Measurements from ENCODE around the gene XYLT1. TPM values are rescaled to one million over a fixed set of nuclear protein-coding genes. Genes with fewer than 3 reads are reported as not detected.

The XYLT1 gene
- total RNA-seq, 6 experiments from 2014 or later, result 22.0 to 51.1 (median 27.5) TPM

- Mint-ChIP-seq H3K4me3 (no peak overlapping the region), H3K9me3 (no peaks in the 10 kb centered on the region), H3K27me3 (ENCODE audit: insufficient read depth) (peaks cover 3% of the 10 kb centered on the region), H3K4me1 (ENCODE audit: low read depth) (no peaks in the 10 kb centered on the region), H3K36me3 (ENCODE audit: low read depth) (no peaks in the 10 kb centered on the region), H3K27ac (no peak overlapping the region)
- TF ChIP-seq CTCF (IDR thresholded peaks at IDR 0.05), result no peak
- DNase-seq, result no peak
These were observed 398.7 kb downstream of the XYLT1 start for GRCh38 chr16:17072104-17072503.

- no peak overlapping the region for H3K27ac Mint-ChIP-seq
- DNase-seq, result no peak
- peaks cover 3% of the 10 kb centered on the region for H3K27me3 Mint-ChIP-seq (ENCODE audit: insufficient read depth)
- H3K36me3 Mint-ChIP-seq (ENCODE audit: low read depth), result no peaks in the 10 kb centered on the region
- no peak overlapping the region for H3K4me3 Mint-ChIP-seq
- H3K9me3 Mint-ChIP-seq, result no peaks in the 10 kb centered on the region
- H3K4me1 Mint-ChIP-seq (ENCODE audit: low read depth), result no peaks in the 10 kb centered on the region
- no peak for TF ChIP-seq CTCF (IDR thresholded peaks at IDR 0.05)
These were observed 399.7 kb downstream of the XYLT1 start for GRCh38 chr16:17070882-17071592.

GRCh38 chr16:17069681-17070080 is 401.1 kb downstream of the XYLT1 start:
- no peaks in the 10 kb centered on the region for H3K4me1 Mint-ChIP-seq (ENCODE audit: low read depth)
- no peaks in the 10 kb centered on the region for H3K36me3 Mint-ChIP-seq (ENCODE audit: low read depth)
- H3K9me3 Mint-ChIP-seq, result no peaks in the 10 kb centered on the region
- no peak overlapping the region for H3K4me3 Mint-ChIP-seq
- H3K27me3 Mint-ChIP-seq (ENCODE audit: insufficient read depth), result peaks cover 3% of the 10 kb centered on the region
- DNase-seq, result no peak
- H3K27ac Mint-ChIP-seq, result no peak overlapping the region
- no peak for TF ChIP-seq CTCF (IDR thresholded peaks at IDR 0.05)

GRCh38 chr16:17068524-17068923 is 402.2 kb downstream of the XYLT1 start:
- Mint-ChIP-seq H3K27ac (no peak overlapping the region), H3K36me3 (ENCODE audit: low read depth) (no peaks in the 10 kb centered on the region), H3K27me3 (ENCODE audit: insufficient read depth) (peaks cover 3% of the 10 kb centered on the region), H3K4me1 (ENCODE audit: low read depth) (no peaks in the 10 kb centered on the region), H3K4me3 (no peak overlapping the region), H3K9me3 (no peaks in the 10 kb centered on the region)
- TF ChIP-seq CTCF (IDR thresholded peaks at IDR 0.05), result no peak
- DNase-seq, result no peak

- no peaks in the 10 kb centered on the region for H3K9me3 Mint-ChIP-seq
- H3K27ac Mint-ChIP-seq, result no peak overlapping the region
- DNase-seq, result no peak
- no peaks in the 10 kb centered on the region for H3K36me3 Mint-ChIP-seq (ENCODE audit: low read depth)
- no peaks in the 10 kb centered on the region for H3K4me1 Mint-ChIP-seq (ENCODE audit: low read depth)
- no peak for TF ChIP-seq CTCF (IDR thresholded peaks at IDR 0.05)
- no peak overlapping the region for H3K4me3 Mint-ChIP-seq
- H3K27me3 Mint-ChIP-seq (ENCODE audit: insufficient read depth), result peaks cover 3% of the 10 kb centered on the region
These were observed 402.9 kb downstream of the XYLT1 start for GRCh38 chr16:17067882-17068281.

Data from HFFc6 (cell line).